Measurements from ENCODE around the gene RNF182. TPM values are rescaled to one million over a fixed set of nuclear protein-coding genes. Genes with fewer than 3 reads are reported as not detected.

The RNF182 gene
- total and polyA plus RNA-seq, 9 of the 15 experiments (the other 6 are each of a cell fraction or from before 2014, with no cell fraction given), result 12.8 to 22.8 (median 17.5) TPM

DNA sequence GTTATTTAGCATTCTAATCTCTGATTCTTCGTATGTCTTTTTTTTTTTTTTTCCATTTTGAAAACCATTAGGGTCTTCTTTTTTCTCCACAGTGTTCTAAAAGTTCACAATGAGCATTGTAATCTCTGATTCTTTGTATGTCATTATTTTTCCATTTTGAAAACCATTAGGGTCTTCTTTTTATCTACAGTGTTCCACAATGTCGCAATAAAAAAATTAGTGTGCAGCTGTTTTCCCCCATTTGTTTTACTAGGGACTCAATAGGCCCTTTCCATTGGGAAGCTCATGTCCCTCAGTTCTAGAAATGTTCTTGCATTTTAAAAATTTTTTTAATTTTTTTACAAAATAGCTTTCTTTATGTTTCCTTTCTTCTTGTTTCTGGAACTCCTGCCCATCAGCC lies 64.2 kb downstream of the RNF182 start:
- Histone ChIP-seq H3K27ac (ENCODE audit: extremely low read depth, low read depth, low read length) (peak overlapping the region; percentile 55; the same call in 1 of the 3 replicates), H3K4me3 (no peak overlapping the region), H3K9me1 (ENCODE audit: control insufficient read depth, insufficient read depth, low read length) (no peaks in the 10 kb centered on the region), H2AFZ (ENCODE audit: low read depth, low read length) (peak overlapping the region; percentile 68; the same call in 1 of the 2 replicates), H3K9ac (ENCODE audit: insufficient read depth in 1 of 2, low read depth in 2 of 2, low read length in 2 of 2) (peak overlapping the region in 1 of 2 experiments; percentile 71; a peak in 1 of 4 replicates), H3K9me3 (replicated peaks; ENCODE audit: control insufficient read depth, insufficient read depth, low read depth, low read length) (no peaks in the 10 kb centered on the region; the same call in 1 of the 2 replicates), H3K79me2 (ENCODE audit: control insufficient read depth, insufficient read depth, low read length) (peaks cover 41% of the 10 kb centered on the region), H3K27me3 (ENCODE audit: control insufficient read depth in 2 of 2, insufficient read depth in 2 of 2, low read length in 2 of 2) (no peaks in the 10 kb centered on the region), H3K36me3 (ENCODE audit: control insufficient read depth, insufficient read depth, low read length) (no peaks in the 10 kb centered on the region; the same call in 1 of the 3 replicates), H3K4me2 (ENCODE audit: insufficient read depth, low read length) (peak overlapping the region; percentile 50; the same call in 1 of the 2 replicates), H4K20me1 (replicated peaks; ENCODE audit: control insufficient read depth, insufficient read depth, low read length) (no peaks in the 10 kb centered on the region), H3K4me1 (replicated peaks in 1 of 2; ENCODE audit: control insufficient read depth in 2 of 2, insufficient read depth in 2 of 2, low read length in 2 of 2) (peaks cover 33 to 77% of the 10 kb centered on the region in 2 experiments)
- ChIA-PET POLR2A (interaction anchor here (1.6 to 4.9 kb wide), 3 partner anchors 9 to 14 kb away, joined by 3 to 30 read pairs (median 7); no protein-coding TSS in a partner anchor), CTCF (ENCODE audit: low intra/inter-chr PET ratio) (interaction anchor here (0.7 kb wide), 1 partner anchor 24 kb away, joined by 3 read pairs; no protein-coding TSS in a partner anchor)
- ATAC-seq, result no peak
- BruUV-seq (replicated peaks), result no TSS peak
- intact Hi-C loops (cut with micrococcal nuclease), result no loop called here
- no peak for FAIRE-seq
- WGBS (ENCODE audit: insufficient coverage, low coverage, missing lambda C conversion rate), result 35% methylated on average over 2 of the region's 2 CpGs
- DNase-seq (ENCODE audit: extremely low read depth in 1 of 4, low spot score in 3 of 4), result no peak
- in situ Hi-C loops (cut with MboI), result no loop called here
- TF ChIP-seq PHF20 (IDR thresholded peaks at IDR 0.05; ENCODE audit: partially characterized antibody), result no peak
- TF ChIP-seq, protein P1, sequence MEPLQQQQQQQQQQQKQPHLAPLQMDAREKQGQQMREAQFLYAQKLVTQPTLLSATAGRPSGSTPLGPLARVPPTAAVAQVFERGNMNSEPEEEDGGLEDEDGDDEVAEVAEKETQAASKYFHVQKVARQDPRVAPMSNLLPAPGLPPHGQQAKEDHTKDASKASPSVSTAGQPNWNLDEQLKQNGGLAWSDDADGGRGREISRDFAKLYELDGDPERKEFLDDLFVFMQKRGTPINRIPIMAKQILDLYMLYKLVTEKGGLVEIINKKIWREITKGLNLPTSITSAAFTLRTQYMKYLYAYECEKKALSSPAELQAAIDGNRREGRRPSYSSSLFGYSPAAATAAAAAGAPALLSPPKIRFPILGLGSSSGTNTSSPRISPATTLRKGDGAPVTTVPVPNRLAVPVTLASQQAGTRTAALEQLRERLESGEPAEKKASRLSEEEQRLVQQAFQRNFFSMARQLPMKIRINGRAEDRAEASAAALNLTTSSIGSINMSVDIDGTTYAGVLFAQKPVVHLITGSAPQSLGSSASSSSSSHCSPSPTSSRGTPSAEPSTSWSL (CRISPR knock-in tag; IDR thresholded peaks at IDR 0.05; ENCODE audit: borderline replicate concordance), result no peak
- peak; percentile 83 for TF ChIP-seq CEBPB (tag; IDR thresholded peaks at IDR 0.05)
- TF ChIP-seq SIRT6 (IDR thresholded peaks at IDR 0.05; ENCODE audit: low read depth, low read length), result no peak
- TF ChIP-seq NELFE (IDR thresholded peaks at IDR 0.05; ENCODE audit: insufficient read depth, insufficient read length), result no peak
- TF ChIP-seq CEBPG (CRISPR knock-in tag; IDR thresholded peaks at IDR 0.05), result no peak
- peak in 1 of 2 experiments; percentile 73; a peak in 2 of 4 replicates for TF ChIP-seq CEBPG (tag; conservative IDR thresholded peaks at IDR 0.05 in 1 of 2, IDR thresholded peaks at IDR 0.05 in 1 of 2)
- no peak for TF ChIP-seq ZNF584 (CRISPR knock-in tag; IDR thresholded peaks at IDR 0.05; ENCODE audit: low read depth)
- TF ChIP-seq MBD2 (IDR thresholded peaks at IDR 0.05; ENCODE audit: borderline replicate concordance, low read depth), result no peak
- no peak for TF ChIP-seq FOXK2 (conservative IDR thresholded peaks at IDR 0.05 in 1 of 2, IDR thresholded peaks at IDR 0.05 in 1 of 2; ENCODE audit: low read depth in 2 of 2)
- TF ChIP-seq ZNF551 (CRISPR knock-in tag; IDR thresholded peaks at IDR 0.05), result no peak
- TF ChIP-seq ZNF507 (tag; conservative IDR thresholded peaks at IDR 0.05), result no peak
- no peak for TF ChIP-seq PHF8 (IDR thresholded peaks at IDR 0.05; ENCODE audit: borderline replicate concordance, low read length)
- TF ChIP-seq CBFA2T2 (conservative IDR thresholded peaks at IDR 0.05), result no peak
- no peak for TF ChIP-seq ZKSCAN1 (IDR thresholded peaks at IDR 0.05; ENCODE audit: low read depth, low read length)
- TF ChIP-seq, protein P2, sequence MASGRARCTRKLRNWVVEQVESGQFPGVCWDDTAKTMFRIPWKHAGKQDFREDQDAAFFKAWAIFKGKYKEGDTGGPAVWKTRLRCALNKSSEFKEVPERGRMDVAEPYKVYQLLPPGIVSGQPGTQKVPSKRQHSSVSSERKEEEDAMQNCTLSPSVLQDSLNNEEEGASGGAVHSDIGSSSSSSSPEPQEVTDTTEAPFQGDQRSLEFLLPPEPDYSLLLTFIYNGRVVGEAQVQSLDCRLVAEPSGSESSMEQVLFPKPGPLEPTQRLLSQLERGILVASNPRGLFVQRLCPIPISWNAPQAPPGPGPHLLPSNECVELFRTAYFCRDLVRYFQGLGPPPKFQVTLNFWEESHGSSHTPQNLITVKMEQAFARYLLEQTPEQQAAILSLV (tag; IDR thresholded peaks at IDR 0.05), result no peak
- TF ChIP-seq MEIS2 (IDR thresholded peaks at IDR 0.05; ENCODE audit: partially characterized antibody), result no peak
- 0 out of 2 replicates have a peak, but pooled peaks have one; percentile 4 for TF ChIP-seq ZNF644 (tag; IDR thresholded peaks at IDR 0.05; ENCODE audit: low read depth)
- no peak for TF ChIP-seq LARP7 (IDR thresholded peaks at IDR 0.05)
- TF ChIP-seq NUFIP1 (IDR thresholded peaks at IDR 0.05; ENCODE audit: partially characterized antibody), result no peak
- no peak for TF ChIP-seq SMARCB1 (IDR thresholded peaks at IDR 0.05; ENCODE audit: insufficient read length, low read depth)
